Neuronal stem cell (in vitro differentiated cells): ENCODE data around the gene IFI27.

Source experiments
- DNase-seq: peaks from one replicate; pipeline ENCODE4 v3.0.0-alpha.2; 2013; ENCODE audit warnings: low spot score
- H2AFZ ChIP-seq: one replicate; pipeline ENCODE4 v1.6.1; 2013; ENCODE audit warnings: mild to moderate bottlenecking, low read length, inconsistent platforms
- H2AK5ac ChIP-seq: 2 replicates; pipeline ENCODE4 v1.6.1; 2013; ENCODE audit warnings: low read depth, mild to moderate bottlenecking, inconsistent platforms, low read length, moderate library complexity, mixed read lengths
- H2BK120ac ChIP-seq: 2 replicates; pipeline ENCODE4 v1.6.1; 2013; ENCODE audit warnings: low read depth, mild to moderate bottlenecking, inconsistent platforms, low read length, moderate library complexity, mixed read lengths
- H2BK12ac ChIP-seq: one replicate; pipeline ENCODE4 v1.6.1; 2013; ENCODE audit warnings: low read length, inconsistent platforms
- H2BK15ac ChIP-seq: 2 replicates; pipeline ENCODE4 v1.6.1; 2013; ENCODE audit warnings: mild to moderate bottlenecking, low read length, inconsistent platforms, mixed read lengths
- H2BK5ac ChIP-seq: one replicate; pipeline ENCODE4 v1.6.1; 2013; ENCODE audit warnings: inconsistent platforms, mild to moderate bottlenecking, low read length, moderate library complexity
- H3K14ac ChIP-seq: one replicate; pipeline ENCODE4 v1.6.1; 2013; ENCODE audit warnings: low read length, inconsistent platforms
- H3K18ac ChIP-seq: 2 replicates; pipeline ENCODE4 v1.6.1; 2013; ENCODE audit warnings: low read length, inconsistent platforms
- H3K23ac ChIP-seq: 2 replicates; pipeline ENCODE4 v1.6.1; 2013; ENCODE audit warnings: low read depth, mild to moderate bottlenecking, mixed read lengths, low read length, inconsistent platforms; ENCODE audit not compliant: poor library complexity
- H3K27ac ChIP-seq: replicated peaks from 3 replicates; pipeline ENCODE4 v1.5.1; 2013; ENCODE audit warnings: low read length, inconsistent platforms
- H3K27me3 ChIP-seq, 3 experiments: 2 replicates each; pipeline ENCODE4 v1.6.1; 2013; ENCODE audit warnings: low read length in 3 of 3, mild to moderate bottlenecking in 2 of 3, inconsistent platforms in 1 of 3, low read depth in 1 of 3, mixed read lengths in 1 of 3, moderate library complexity in 1 of 3; ENCODE audit not compliant: control insufficient read depth in 3 of 3, insufficient read depth in 3 of 3
- H3K36me3 ChIP-seq, 2 donors: replicated peaks in 1 of 2; 2 replicates each; pipeline ENCODE4 v1.6.1; 2013; ENCODE audit warnings: low read length in 2 of 2; ENCODE audit not compliant: control insufficient read depth in 2 of 2, insufficient read depth in 2 of 2
- H3K4ac ChIP-seq: 2 replicates; pipeline ENCODE4 v1.6.1; 2013; ENCODE audit warnings: inconsistent platforms, mild to moderate bottlenecking, low read length, moderate library complexity
- H3K4me1 ChIP-seq, 2 donors: 1 replicate in 1 of 2; 2 replicates in 1 of 2; pipeline ENCODE4 v1.6.1; 2013; ENCODE audit warnings: low read length in 2 of 2, low read depth in 1 of 2; ENCODE audit not compliant: control insufficient read depth in 2 of 2, insufficient read depth in 1 of 2
- H3K4me2 ChIP-seq: one replicate; pipeline ENCODE4 v1.6.1; 2013; ENCODE audit warnings: mild to moderate bottlenecking, low read length, inconsistent platforms; ENCODE audit not compliant: insufficient read depth, poor library complexity, severe bottlenecking
- H3K4me3 ChIP-seq, 2 donors: 2 replicates each; pipeline ENCODE4 v1.5.1; 2013; ENCODE audit warnings: low read length in 2 of 2, mild to moderate bottlenecking in 2 of 2, inconsistent platforms in 1 of 2, moderate library complexity in 1 of 2
- H3K79me1 ChIP-seq: one replicate; pipeline ENCODE4 v1.6.1; 2013; ENCODE audit warnings: low read depth, mild to moderate bottlenecking, inconsistent platforms, low read length, moderate library complexity
- H3K9ac ChIP-seq: one replicate; pipeline ENCODE4 v1.6.1; 2013; ENCODE audit warnings: mild to moderate bottlenecking, low read depth, low read length, inconsistent platforms; ENCODE audit not compliant: poor library complexity
- H3K9me3 ChIP-seq, 2 donors: replicated peaks in 1 of 2; 2 replicates each; pipeline versions ENCODE3 to v1.6.1; 2013; ENCODE audit warnings: low read length in 2 of 2, mild to moderate bottlenecking in 2 of 2, inconsistent platforms in 1 of 2, low read depth in 1 of 2, mixed read lengths in 1 of 2, moderate library complexity in 1 of 2; ENCODE audit not compliant: control insufficient read depth in 2 of 2, insufficient read depth in 1 of 2
- H4K8ac ChIP-seq: one replicate; pipeline ENCODE4 v1.6.1; 2013; ENCODE audit warnings: low read depth, mild to moderate bottlenecking, inconsistent platforms, low read length, moderate library complexity
- H4K91ac ChIP-seq: one replicate; pipeline ENCODE4 v1.6.1; 2013; ENCODE audit warnings: low read length, low read depth, mild to moderate bottlenecking, inconsistent platforms; ENCODE audit not compliant: poor library complexity
- WGBS, 2 donors: extraction: QIAGEN DNeasy Blood & Tissue Kit; methylation state at CpG; one replicate each; pipeline ENCODE4 v1.1.7; 2013; ENCODE audit warnings: missing lambda C conversion rate in 2 of 2, mixed read lengths in 1 of 2; ENCODE audit not compliant: insufficient read length in 2 of 2, insufficient replicate concordance in 1 of 2; ENCODE audit errors: extremely low coverage in 2 of 2; 5-methylcytosine and 5-hydroxymethylcytosine counted together

The IFI27 gene

DNA sequence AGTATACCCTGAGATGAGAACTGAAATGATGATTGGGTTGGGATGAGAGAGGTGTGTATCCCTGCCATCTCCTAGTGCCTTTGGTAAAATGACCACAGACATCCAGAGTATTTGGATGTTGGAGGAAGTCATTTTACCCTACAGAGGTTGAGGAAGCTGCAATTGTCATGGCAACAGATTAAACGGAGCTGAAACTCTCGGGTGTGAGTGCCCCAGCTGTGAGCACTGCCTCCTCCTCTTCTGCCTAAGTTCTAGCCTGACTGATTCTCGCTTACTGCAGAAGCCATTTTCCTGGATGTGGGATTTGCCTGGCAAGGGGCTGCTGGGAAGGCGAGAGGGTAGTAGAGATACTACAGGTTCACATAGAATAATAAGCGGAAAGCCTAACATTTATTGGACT lies 53.3 kb downstream of the IFI27 start:
- Histone ChIP-seq H3K9ac (no peak overlapping the region), H2BK5ac (no peak overlapping the region), H3K36me3 (no peaks in the 10 kb centered on the region), H3K14ac (no peak overlapping the region), H3K18ac (no peak overlapping the region), H2BK15ac (no peak overlapping the region), H2AK5ac (no peak overlapping the region), H3K4ac (no peak overlapping the region), H3K9me3 (peaks cover 0 to under 1% of the 10 kb centered on the region in 2 donors), H3K27me3 (peaks cover 0 to 39% (median 0%) of the 10 kb centered on the region in 3 experiments), H3K4me2 (no peak overlapping the region), H2BK120ac (no peak overlapping the region), H3K27ac (no peak overlapping the region), H2BK12ac (no peak overlapping the region), H3K79me1 (no peaks in the 10 kb centered on the region), H3K23ac (no peak overlapping the region), H2AFZ (no peak overlapping the region), H3K4me1 (peaks cover 10 to 15% of the 10 kb centered on the region in 2 donors), H3K4me3 (no peak overlapping the region), H4K8ac (no peak overlapping the region), H4K91ac (no peak overlapping the region)
- WGBS, 2 donors = no CpG with 5 or more reads among the region's 5 CpGs
- no peak for DNase-seq

DNA sequence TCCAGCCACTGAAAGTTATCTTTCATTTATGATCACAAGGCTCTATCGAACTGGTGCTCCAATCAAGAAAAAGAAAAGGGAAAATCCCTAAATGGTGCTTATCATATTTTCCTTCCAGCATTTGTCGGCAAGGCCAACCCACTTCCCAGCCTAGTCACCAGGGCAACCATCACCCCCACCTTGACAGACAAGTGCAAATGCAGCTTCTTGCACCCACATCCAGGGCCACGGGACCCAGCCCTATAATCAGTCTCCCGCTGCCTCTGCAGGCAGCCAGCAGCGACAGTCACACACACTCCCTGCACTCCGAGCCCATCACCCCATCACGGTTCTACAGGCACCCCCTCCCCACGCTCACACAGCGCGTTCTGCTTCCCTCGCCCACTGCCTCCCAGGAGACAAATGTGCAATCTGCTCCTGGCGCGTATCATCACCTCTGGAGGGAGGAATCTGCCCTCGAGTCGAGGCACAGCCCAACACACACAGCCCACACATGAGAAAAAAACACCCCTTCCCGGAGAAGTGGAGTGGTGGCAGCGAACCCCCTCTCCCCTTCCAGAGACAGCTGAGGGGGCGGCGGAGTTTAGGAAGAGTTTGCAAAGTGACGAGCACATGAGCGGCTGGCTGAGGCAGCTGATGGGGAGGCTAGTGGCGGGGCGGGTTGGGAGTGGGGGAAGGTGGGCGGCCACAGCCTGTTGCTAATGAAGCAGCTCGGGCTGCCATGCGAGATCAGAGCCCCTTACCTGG lies 54.3 kb downstream of the IFI27 start:
- no peaks in the 10 kb centered on the region for H3K36me3 ChIP-seq
- H2BK12ac ChIP-seq = peak overlapping the region; percentile 69
- no peak overlapping the region for H4K91ac ChIP-seq
- peaks cover 0 to 5% of the 10 kb centered on the region in 2 donors for H3K9me3 ChIP-seq
- H3K4me1 ChIP-seq = peaks cover 10 to 15% of the 10 kb centered on the region in 2 donors
- no peak overlapping the region for H3K4me3 ChIP-seq
- peak overlapping the region; percentile 47 for H3K9ac ChIP-seq
- peak overlapping the region; percentile 84 for H3K18ac ChIP-seq
- H4K8ac ChIP-seq = peak overlapping the region; percentile 78
- DNase-seq = no peak
- H3K27me3 ChIP-seq = peaks cover 0 to 39% (median 0%) of the 10 kb centered on the region in 3 experiments
- H3K14ac ChIP-seq = peak overlapping the region; percentile 86
- peak overlapping the region; percentile 50 for H3K23ac ChIP-seq
- peak overlapping the region; percentile 48 for H2AK5ac ChIP-seq
- peak overlapping the region; percentile 44 for H2BK15ac ChIP-seq
- H3K27ac ChIP-seq = no peak overlapping the region
- H3K4me2 ChIP-seq = peak overlapping the region; percentile 46
- no CpG with 5 or more reads among the region's 26 CpGs for WGBS, 2 donors
- H2BK120ac ChIP-seq = no peak overlapping the region
- no peaks in the 10 kb centered on the region for H3K79me1 ChIP-seq
- H3K4ac ChIP-seq = no peak overlapping the region
- no peak overlapping the region for H2BK5ac ChIP-seq
- H2AFZ ChIP-seq = peak overlapping the region; percentile 86

DNA sequence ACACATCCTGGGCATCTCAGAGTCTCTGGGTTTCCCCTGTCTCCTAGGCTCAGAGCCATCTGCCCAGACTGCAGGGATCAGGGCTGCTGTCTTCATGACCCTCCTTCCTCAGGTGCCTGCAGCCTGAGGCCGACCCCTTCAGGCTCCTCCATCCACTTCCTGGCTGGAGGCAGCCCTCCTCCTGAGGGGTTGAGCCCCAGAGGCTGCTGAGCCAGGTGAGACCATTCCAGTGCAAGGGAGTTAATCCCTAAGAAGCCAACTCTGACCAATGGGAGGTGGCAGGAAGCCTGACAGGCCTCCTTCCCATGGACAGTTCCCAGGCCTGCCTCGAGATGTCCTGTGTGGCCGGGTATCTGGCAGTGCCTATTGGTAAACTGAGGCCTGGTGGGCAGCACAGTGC lies 55.2 kb downstream of the IFI27 start:
- H3K23ac ChIP-seq = peak overlapping the region; percentile 23
- no CpG with 5 or more reads among the region's 3 CpGs for WGBS, 2 donors
- no peak overlapping the region for H3K9ac ChIP-seq
- no peak overlapping the region for H4K91ac ChIP-seq
- H3K4me3 ChIP-seq = no peak overlapping the region
- H2AK5ac ChIP-seq = peak overlapping the region; percentile 56
- no peak for DNase-seq
- no peak overlapping the region for H3K4me2 ChIP-seq
- H3K79me1 ChIP-seq = no peaks in the 10 kb centered on the region
- H4K8ac ChIP-seq = peak overlapping the region; percentile 19
- peaks cover 0 to 5% of the 10 kb centered on the region in 2 donors for H3K9me3 ChIP-seq
- peak overlapping the region; percentile 7 for H2BK15ac ChIP-seq
- H2AFZ ChIP-seq = no peak overlapping the region
- H3K4ac ChIP-seq = no peak overlapping the region
- H3K14ac ChIP-seq = peak overlapping the region; percentile 60
- H2BK12ac ChIP-seq = peak overlapping the region; percentile 14
- H3K36me3 ChIP-seq = no peaks in the 10 kb centered on the region
- peak overlapping the region; percentile 70 for H3K18ac ChIP-seq
- H3K4me1 ChIP-seq = peaks cover 10 to 15% of the 10 kb centered on the region in 2 donors
- no peak overlapping the region for H2BK120ac ChIP-seq
- H3K27ac ChIP-seq = no peak overlapping the region
- H2BK5ac ChIP-seq = no peak overlapping the region
- peaks cover 0 to 43% (median 0%) of the 10 kb centered on the region in 3 experiments for H3K27me3 ChIP-seq
